Measurements from ENCODE around the gene MUC3A.

- TF ChIP-seq CTCF (IDR thresholded peaks at IDR 0.05) (no peak), POLR2A (IDR thresholded peaks at IDR 0.05; ENCODE audit: low read depth) (no peak)
These were observed 1.8 kb downstream of the MUC3A start for GRCh38 chr7:100951172-100951571.

All from esophagus muscularis mucosa (tissue), 3 donors.